Ovary (tissue), 9 donors: ENCODE measurements around the gene MPND. TPM values are rescaled to one million over a fixed set of nuclear protein-coding genes. Genes with fewer than 3 reads are reported as not detected.

ENCODE experiments used
- DNase-seq, 5 donors: peaks; one replicate each; pipeline ENCODE4 v3.0.0-alpha.2; 2019 to 2020
- H3K27ac ChIP-seq, 2 donors: fragments of 200-600 bp; one replicate each; pipeline versions ENCODE4 v1.5.1 to v1.8.0; 2019 to 2022
- H3K27me3 ChIP-seq: fragments of 200-600 bp; one replicate; pipeline ENCODE4 v1.8.0; 2022
- H3K36me3 ChIP-seq: fragments of 200-600 bp; sonication (generic); one replicate; pipeline ENCODE4 v1.5.1; 2019
- H3K4me1 ChIP-seq: one replicate; pipeline ENCODE4 v1.8.1; 2013; ENCODE audit warnings: mild to moderate bottlenecking, moderate library complexity; ENCODE audit not compliant: insufficient read depth
- H3K4me3 ChIP-seq: fragments of 200-600 bp; sonication (generic); one replicate; pipeline ENCODE4 v1.5.1; 2017
- H3K9me3 ChIP-seq, 2 donors: fragments of 200-600 bp in 1 of 2; sonication (generic) in 1 of 2; one replicate each; pipeline versions ENCODE4 v1.5.1 to v1.8.1; 2013 to 2019; ENCODE audit warnings: mild to moderate bottlenecking in 1 of 2, moderate library complexity in 1 of 2
- EP300 ChIP-seq: sonication (generic); formaldehyde crosslinking; IDR thresholded peaks from one replicate; pipeline ENCODE4 v1.6.1; 2017; ENCODE audit warnings: antibody characterized with exemption
- POLR2A ChIP-seq: fragments of 450-650 bp; IDR thresholded peaks from one replicate; pipeline ENCODE4 v1.6.1; 2017; ENCODE audit warnings: antibody characterized with exemption, mild to moderate bottlenecking, moderate library complexity
- WGBS, 3 donors: extraction: QIAGEN DNeasy Blood & Tissue Kit in 1 of 3; methylation state at CpG; one replicate each; pipeline versions ENCODE4 v1.1.5 to v1.1.7; 2013 to 2017; 5-methylcytosine and 5-hydroxymethylcytosine counted together
- intact Hi-C, 4 donors: fragments of 100-400 bp; cut with DNase I; formaldehyde crosslinking; loops; one replicate each; pipeline versions ENCODE4 v1.11.0 to v1.15.1; 2022 to 2023
- polyA plus RNA-seq, 2 donors: library from polyadenylated mRNA; stranded (reverse); fragments of 200-250 nt in 1 of 2; fragments of 350-450 nt in 1 of 2; fragmentation: Illumina TruSeq in 1 of 2; extraction: RNeasy Lipid Tissue Mini Kit (QIAGEN cat#74804) in 1 of 2; gene quantifications; one replicate each; pipeline ENCODE4 v1.2.3, GENCODE V29; 2013 to 2014
- total RNA-seq, 7 donors: library from RNA; depleted of rRNA in 2 of 7; stranded (reverse); fragments of >200 nt in 2 of 7; fragmentation: NEBNext Ultra II Directional in 3 of 7; extraction: Animal tissue kit (Norgen Biotek cat#: 25700) in 3 of 7; gene quantifications; one replicate each; pipeline versions ENCODE4 v1.1.0 to v1.2.4, GENCODE V29; 2016 to 2023
- TF ChIP-seq, protein P1 (sequence below), 3 donors: fragments of 450-650 bp in 2 of 3; fragments of 200-600 bp in 1 of 3; IDR thresholded peaks; one replicate each; pipeline versions ENCODE4 v1.5.1 to v1.8.0; 2016 to 2022; ENCODE audit warnings: antibody characterized with exemption in 3 of 3, mild to moderate bottlenecking in 1 of 3
- donor health status: DM: no; HTN: no; CAD: no; lungs with moderate emphysema.
- donor health status: DM: no; HTN: no; CAD: no.
- donor health status: Bipolar disorder and iron deficiency.
- donor health status: DM: yes; HTN: yes; CAD: no.
- donor health status: DM: no; HTN: no; CAD: no.
- donor health status: DM: yes; HTN: yes; CAD: no.

Gene MPND
- total and polyA plus RNA-seq, 9 donors: 2.4 to 31.1 (median 15.1) TPM

DNA sequence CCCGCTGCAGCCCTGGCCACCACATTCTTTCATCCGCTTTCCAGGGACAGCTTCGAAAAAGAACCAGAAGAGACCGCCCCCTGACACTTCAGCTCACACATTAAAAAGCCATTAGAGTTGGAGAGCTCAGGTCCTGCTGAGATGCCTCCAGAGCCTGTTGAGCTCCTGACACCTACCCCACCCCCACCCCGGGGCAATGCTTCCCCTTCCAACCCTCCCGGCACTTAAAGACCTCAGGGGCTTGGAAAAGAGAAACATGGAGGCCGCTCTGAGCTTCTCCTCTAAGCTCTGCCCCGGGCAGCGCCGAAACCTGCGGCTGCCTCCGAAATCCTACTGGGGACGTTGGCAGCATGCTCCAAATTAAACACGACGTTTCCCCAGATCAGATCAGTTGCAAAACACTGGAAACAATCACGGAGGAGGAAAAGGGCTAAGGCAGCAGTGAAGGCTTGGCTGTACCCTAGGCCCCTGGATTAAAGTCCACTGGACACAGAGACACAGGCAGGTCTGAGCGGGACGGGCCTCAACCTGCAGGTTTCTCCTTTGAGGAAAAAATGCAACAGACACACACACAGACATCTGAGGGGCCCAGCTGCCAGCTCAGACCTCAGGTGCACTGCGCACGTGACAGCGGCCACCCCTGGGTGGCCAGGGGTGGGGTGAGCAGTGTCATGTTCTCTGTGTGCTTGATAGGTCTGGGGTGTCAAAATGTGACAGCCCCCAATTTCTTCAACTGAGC, 47.4 kb downstream of the MPND start:
- peaks cover 32% of the 10 kb centered on the region for H3K4me1 ChIP-seq
- WGBS, 3 donors: 32 to 39% (median 39%) methylated on average over 21 of the region's 21 CpGs

DNA sequence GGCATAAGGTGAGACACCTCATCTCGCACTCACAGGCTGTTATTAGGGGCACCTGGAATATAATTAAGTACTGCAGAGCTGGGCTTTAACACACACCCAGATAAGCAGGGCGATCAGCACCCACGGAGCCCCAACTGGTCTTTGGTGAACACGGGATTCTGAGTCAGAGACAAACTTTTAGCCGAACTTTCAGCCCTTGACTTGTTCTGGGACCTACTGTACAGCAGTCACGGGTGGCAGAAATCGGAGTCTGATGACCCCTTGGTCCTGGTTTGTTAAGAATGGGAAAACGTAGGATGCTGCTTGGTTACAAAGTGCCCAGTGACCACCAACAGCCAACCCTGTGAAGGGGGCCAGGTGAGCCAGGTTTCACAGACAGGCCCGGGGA, 47.9 kb downstream of the MPND start:
- H3K27ac ChIP-seq: peak overlapping the region in 1 of 2 donors; percentile 51
- H3K4me3 ChIP-seq: no peak overlapping the region
- 51 to 76% (median 56%) methylated on average over 9 of the region's 9 CpGs for whole genome bisulfite sequencing, 3 donors
- H3K9me3 ChIP-seq: no peaks in the 10 kb centered on the region
- no peaks in the 10 kb centered on the region for H3K36me3 ChIP-seq
- intact Hi-C loops: loop anchor here in 3 of 4 donors (5.0 to 10.0 kb wide), 3 partner anchors 34 to 126 kb away; no protein-coding TSS in a partner anchor
- DNase-seq: no peak
- H3K4me1 ChIP-seq: peaks cover 32% of the 10 kb centered on the region
- no peak for TF ChIP-seq EP300
- TF ChIP-seq, protein P1, sequence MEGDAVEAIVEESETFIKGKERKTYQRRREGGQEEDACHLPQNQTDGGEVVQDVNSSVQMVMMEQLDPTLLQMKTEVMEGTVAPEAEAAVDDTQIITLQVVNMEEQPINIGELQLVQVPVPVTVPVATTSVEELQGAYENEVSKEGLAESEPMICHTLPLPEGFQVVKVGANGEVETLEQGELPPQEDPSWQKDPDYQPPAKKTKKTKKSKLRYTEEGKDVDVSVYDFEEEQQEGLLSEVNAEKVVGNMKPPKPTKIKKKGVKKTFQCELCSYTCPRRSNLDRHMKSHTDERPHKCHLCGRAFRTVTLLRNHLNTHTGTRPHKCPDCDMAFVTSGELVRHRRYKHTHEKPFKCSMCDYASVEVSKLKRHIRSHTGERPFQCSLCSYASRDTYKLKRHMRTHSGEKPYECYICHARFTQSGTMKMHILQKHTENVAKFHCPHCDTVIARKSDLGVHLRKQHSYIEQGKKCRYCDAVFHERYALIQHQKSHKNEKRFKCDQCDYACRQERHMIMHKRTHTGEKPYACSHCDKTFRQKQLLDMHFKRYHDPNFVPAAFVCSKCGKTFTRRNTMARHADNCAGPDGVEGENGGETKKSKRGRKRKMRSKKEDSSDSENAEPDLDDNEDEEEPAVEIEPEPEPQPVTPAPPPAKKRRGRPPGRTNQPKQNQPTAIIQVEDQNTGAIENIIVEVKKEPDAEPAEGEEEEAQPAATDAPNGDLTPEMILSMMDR (IDR thresholded peaks at IDR 0.05): no peak
- TF ChIP-seq POLR2A: no peak
- H3K27me3 ChIP-seq: no peaks in the 10 kb centered on the region

More for the DNA sequence above, 47.4 kb downstream of the MPND start:
- Histone ChIP-seq H3K27ac (peak overlapping the region; percentile 51 to 52), H3K27me3 (no peaks in the 10 kb centered on the region), H3K4me3 (no peak overlapping the region), H3K9me3 (no peaks in the 10 kb centered on the region), H3K36me3 (no peaks in the 10 kb centered on the region)
- intact Hi-C loops: loop anchor here in 3 of 4 donors (5.0 to 10.0 kb wide), 3 partner anchors 33 to 126 kb away; no protein-coding TSS in a partner anchor
- no peak for TF ChIP-seq POLR2A
- no peak for TF ChIP-seq EP300
- TF ChIP-seq, protein P1 (IDR thresholded peaks at IDR 0.05): no peak
- DNase-seq: peak in 1 of 5 donors; percentile 26

DNA sequence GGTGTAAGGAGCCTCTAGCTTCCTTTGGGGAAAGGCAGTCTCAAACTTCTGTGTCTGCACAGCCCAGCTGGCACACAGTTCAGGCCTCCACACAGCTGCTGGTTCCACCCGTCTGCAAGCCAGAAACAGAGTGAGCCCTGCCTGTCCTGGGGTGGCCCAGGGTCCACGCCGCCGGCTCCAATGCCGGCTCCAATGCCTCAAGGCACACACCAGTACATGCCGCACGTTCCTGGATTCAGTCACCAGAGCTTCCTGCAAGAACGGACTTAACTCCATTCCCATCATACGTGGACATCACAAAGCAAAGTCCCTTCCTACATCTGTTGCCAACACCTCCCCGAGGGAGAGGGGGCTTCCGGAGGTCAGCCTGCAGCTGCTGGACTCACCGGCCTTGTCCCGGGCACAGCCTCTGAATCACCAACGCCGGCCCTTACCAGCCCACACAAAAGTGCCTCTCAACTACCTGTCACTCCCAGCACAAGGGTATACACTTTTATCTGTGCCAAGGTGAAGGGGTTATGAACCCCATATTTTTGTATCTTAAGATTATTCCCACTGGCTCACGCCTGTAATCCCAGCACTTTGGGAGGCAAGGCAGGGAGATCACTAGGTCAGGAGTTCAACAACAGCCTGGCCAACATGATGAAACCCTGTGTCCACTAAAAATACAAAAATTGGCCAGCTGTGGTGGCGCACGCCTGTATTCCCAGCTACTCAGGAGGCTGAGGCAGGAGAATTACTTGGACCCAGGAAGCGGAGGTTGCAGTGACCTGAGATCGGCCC, 48.5 kb downstream of the MPND start:
- peak overlapping the region in 1 of 2 donors; percentile 51 for H3K27ac ChIP-seq
- H3K36me3 ChIP-seq: no peaks in the 10 kb centered on the region
- WGBS, 3 donors: 33 to 38% (median 36%) methylated on average over 20 of the region's 20 CpGs
- no peaks in the 10 kb centered on the region for H3K27me3 ChIP-seq
- no peak overlapping the region for H3K4me3 ChIP-seq
- intact Hi-C loops: loop anchor here in 3 of 4 donors (5.0 to 10.0 kb wide), 3 partner anchors 35 to 127 kb away; no protein-coding TSS in a partner anchor
- no peaks in the 10 kb centered on the region for H3K9me3 ChIP-seq
- H3K4me1 ChIP-seq: peaks cover 32% of the 10 kb centered on the region
- TF ChIP-seq EP300: no peak
- no peak for TF ChIP-seq POLR2A
- TF ChIP-seq, protein P1 (IDR thresholded peaks at IDR 0.05): no peak
- peak in 4 of 5 donors; percentile 17 to 58 (median 40) for DNase-seq

DNA sequence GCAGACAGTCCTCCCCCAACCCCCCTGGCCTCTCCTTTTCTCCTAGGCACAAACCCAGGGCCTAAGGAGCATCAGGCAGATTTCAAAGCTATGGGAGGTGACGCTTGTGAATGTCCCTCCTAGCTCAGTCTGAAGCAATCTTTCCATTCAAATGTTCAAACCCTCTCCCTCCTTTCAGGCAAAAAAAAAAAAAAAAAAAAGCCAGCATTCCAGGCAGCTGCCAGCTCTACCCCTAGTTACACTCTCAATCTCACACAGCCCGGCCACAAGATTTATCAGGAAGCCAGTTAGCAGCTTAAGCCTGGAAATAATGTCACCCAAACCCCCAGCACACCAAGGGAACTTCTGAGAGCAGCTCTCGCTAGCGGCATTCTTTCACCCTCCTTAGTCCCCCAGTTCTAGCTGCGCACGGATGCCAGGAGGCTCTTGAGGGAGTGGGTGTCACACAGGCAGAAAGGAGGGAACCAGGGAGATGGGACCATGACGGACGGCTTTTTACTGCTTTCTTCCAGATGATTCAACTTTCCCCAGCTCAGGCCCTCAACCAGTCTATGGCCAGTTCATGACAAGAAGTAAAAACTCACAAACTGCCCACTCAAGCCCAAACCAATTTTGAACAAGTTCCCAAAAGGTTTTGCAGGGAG, 50.7 kb downstream of the MPND start:
- TF ChIP-seq POLR2A: no peak
- TF ChIP-seq, protein P1 (IDR thresholded peaks at IDR 0.05): no peak
- DNase-seq: no peak
- H3K36me3 ChIP-seq: no peaks in the 10 kb centered on the region
- no peaks in the 10 kb centered on the region for H3K27me3 ChIP-seq
- 50 to 57% (median 54%) methylated on average over 8 of the region's 8 CpGs for WGBS, 3 donors
- H3K4me3 ChIP-seq: no peak overlapping the region
- no peaks in the 10 kb centered on the region for H3K9me3 ChIP-seq
- no peak overlapping the region for H3K27ac ChIP-seq
- H3K4me1 ChIP-seq: peaks cover 35% of the 10 kb centered on the region
- intact Hi-C loops: loop anchor here in 3 of 4 donors (5.0 to 10.0 kb wide), 3 partner anchors 37 to 129 kb away; no protein-coding TSS in a partner anchor
